Suprapubic skin (tissue), 4 donors: ENCODE measurements around the gene ERVK3-1. TPM values are rescaled to one million over a fixed set of nuclear protein-coding genes. Genes with fewer than 3 reads are reported as not detected.
A peak's percentile ranks its signal among the peaks of the same experiment; 100 is the strongest.

ENCODE experiments used
- DNase-seq, 2 donors: peaks; one replicate each; pipeline ENCODE4 v3.0.0-alpha.2; 2019; ENCODE audit warnings: low spot score in 2 of 2
- H3K27ac ChIP-seq: fragments of 200-600 bp; sonication (generic); one replicate; pipeline ENCODE4 v1.5.1; 2019
- H3K27me3 ChIP-seq: fragments of 200-600 bp; sonication (generic); one replicate; pipeline ENCODE4 v1.5.1; 2019
- H3K36me3 ChIP-seq: fragments of 200-600 bp; sonication (generic); one replicate; pipeline ENCODE4 v1.5.1; 2019
- H3K4me1 ChIP-seq: fragments of 200-600 bp; sonication (generic); one replicate; pipeline ENCODE4 v1.5.1; 2019
- H3K4me3 ChIP-seq: fragments of 200-600 bp; sonication (generic); one replicate; pipeline ENCODE4 v1.5.1; 2019; ENCODE audit warnings: mild to moderate bottlenecking
- H3K9me3 ChIP-seq: fragments of 200-600 bp; sonication (generic); one replicate; pipeline ENCODE4 v1.5.1; 2019
- CTCF ChIP-seq, 2 donors: fragments of 200-600 bp in 1 of 2; fragments of 450-650 bp in 1 of 2; sonication (generic) in 1 of 2; IDR thresholded peaks; one replicate each; pipeline ENCODE4 v1.5.1; 2016 to 2019; ENCODE audit warnings: antibody characterized with exemption in 2 of 2, mild to moderate bottlenecking in 1 of 2, moderate library complexity in 1 of 2
- EP300 ChIP-seq: sonication (generic); formaldehyde crosslinking; IDR thresholded peaks from one replicate; pipeline ENCODE4 v1.6.1; 2017; ENCODE audit warnings: antibody characterized with exemption
- POLR2A ChIP-seq, 2 donors: fragments of 450-650 bp; IDR thresholded peaks; one replicate each; pipeline ENCODE4 v1.6.1; 2017; ENCODE audit warnings: antibody characterized with exemption in 2 of 2, mild to moderate bottlenecking in 2 of 2, moderate library complexity in 2 of 2
- POLR2AphosphoS5 ChIP-seq, 3 donors: sonication (generic); formaldehyde crosslinking; IDR thresholded peaks; one replicate each; pipeline ENCODE4 v1.6.1; 2017; ENCODE audit warnings: antibody characterized with exemption in 3 of 3
- WGBS: methylation state at CpG from one replicate; pipeline ENCODE4 v1.1.5; 2018; 5-methylcytosine and 5-hydroxymethylcytosine counted together
- total RNA-seq, 4 donors: library from RNA; depleted of rRNA; stranded (reverse); fragments of >200 nt; gene quantifications; one replicate each; pipeline ENCODE4 v1.1.0, GENCODE V29; 2016

Gene ERVK3-1
- total RNA-seq, 4 donors from 2014 or later, result 36.9 to 70.3 (median 42.1) TPM

- no peak for TF ChIP-seq CTCF (IDR thresholded peaks at IDR 0.05)
- no peak for TF ChIP-seq POLR2AphosphoS5 (IDR thresholded peaks at IDR 0.05)
- TF ChIP-seq EP300, result no peak
- no peak for TF ChIP-seq POLR2A (IDR thresholded peaks at IDR 0.05)
- Histone ChIP-seq H3K4me1 (peaks cover 21% of the 10 kb centered on the region), H3K27ac (no peak overlapping the region), H3K4me3 (no peak overlapping the region), H3K27me3 (no peaks in the 10 kb centered on the region), H3K9me3 (no peaks in the 10 kb centered on the region), H3K36me3 (peaks cover 50% of the 10 kb centered on the region)
- no peak for DNase-seq
- WGBS, result 100% methylated on average over 2 of the region's 2 CpGs
These were observed 10.4 kb downstream of the ERVK3-1 start for GRCh38 chr19:58315580-58315979.

GRCh38 chr19:58317476-58318072 lies 12.4 kb downstream of the ERVK3-1 start:
- H3K9me3 ChIP-seq, result no peaks in the 10 kb centered on the region
- DNase-seq, result no peak
- TF ChIP-seq CTCF (IDR thresholded peaks at IDR 0.05), result no peak
- TF ChIP-seq EP300, result no peak
- no peak for TF ChIP-seq POLR2A (IDR thresholded peaks at IDR 0.05)
- TF ChIP-seq POLR2AphosphoS5 (IDR thresholded peaks at IDR 0.05), result no peak
- no peak overlapping the region for H3K4me3 ChIP-seq
- H3K36me3 ChIP-seq, result peaks cover 37% of the 10 kb centered on the region
- H3K27ac ChIP-seq, result no peak overlapping the region
- H3K27me3 ChIP-seq, result no peaks in the 10 kb centered on the region
- 69% methylated on average over 7 of the region's 7 CpGs for WGBS
- H3K4me1 ChIP-seq, result peaks cover 17% of the 10 kb centered on the region

GRCh38 chr19:58318297-58318696 lies 13.1 kb downstream of the ERVK3-1 start:
- DNase-seq, result no peak
- TF ChIP-seq POLR2A (IDR thresholded peaks at IDR 0.05) (no peak), CTCF (IDR thresholded peaks at IDR 0.05) (no peak), EP300 (no peak), POLR2AphosphoS5 (IDR thresholded peaks at IDR 0.05) (no peak)
- H3K27me3 ChIP-seq, result no peaks in the 10 kb centered on the region
- H3K4me1 ChIP-seq, result peaks cover 17% of the 10 kb centered on the region
- 57% methylated on average over 1 of the region's 4 CpGs for WGBS
- no peaks in the 10 kb centered on the region for H3K9me3 ChIP-seq
- peaks cover 30% of the 10 kb centered on the region for H3K36me3 ChIP-seq
- no peak overlapping the region for H3K4me3 ChIP-seq
- no peak overlapping the region for H3K27ac ChIP-seq

GRCh38 chr19:58319241-58319640 lies 14.1 kb downstream of the ERVK3-1 start:
- no peak for DNase-seq
- H3K27me3 ChIP-seq, result no peaks in the 10 kb centered on the region
- H3K4me1 ChIP-seq, result peaks cover 17% of the 10 kb centered on the region
- H3K4me3 ChIP-seq, result no peak overlapping the region
- peak overlapping the region; percentile 11 for H3K27ac ChIP-seq
- H3K36me3 ChIP-seq, result peaks cover 20% of the 10 kb centered on the region
- no peaks in the 10 kb centered on the region for H3K9me3 ChIP-seq
- no peak for TF ChIP-seq EP300
- no peak for TF ChIP-seq CTCF (IDR thresholded peaks at IDR 0.05)
- no peak for TF ChIP-seq POLR2A (IDR thresholded peaks at IDR 0.05)
- TF ChIP-seq POLR2AphosphoS5 (IDR thresholded peaks at IDR 0.05), result no peak
- 54% methylated on average over 10 of the region's 10 CpGs for WGBS

- DNase-seq, result no peak
- Histone ChIP-seq H3K27me3 (no peaks in the 10 kb centered on the region), H3K9me3 (no peaks in the 10 kb centered on the region), H3K36me3 (no peaks in the 10 kb centered on the region), H3K4me3 (peak overlapping the region; percentile 89), H3K4me1 (peaks cover 27% of the 10 kb centered on the region), H3K27ac (no peak overlapping the region)
- TF ChIP-seq POLR2AphosphoS5 (IDR thresholded peaks at IDR 0.05) (no peak), POLR2A (IDR thresholded peaks at IDR 0.05) (no peak), EP300 (no peak), CTCF (IDR thresholded peaks at IDR 0.05) (no peak)
- 81% methylated on average over 6 of the region's 6 CpGs for WGBS
These were observed 20.3 kb downstream of the ERVK3-1 start for GRCh38 chr19:58325311-58326022.
